GM12865 (cell line): ENCODE data around the gene HABP4.

Experiments used
- DNase-seq: peaks from one replicate; pipeline ENCODE4 v3.0.0; 2010; ENCODE audit warnings: low read depth
- H3K4me3 ChIP-seq: 2 replicates; pipeline ENCODE4 v1.5.1; 2011; ENCODE audit warnings: mild to moderate bottlenecking, low read depth, low read length, control low read depth
- CTCF ChIP-seq: IDR thresholded peaks from 2 replicates; pipeline ENCODE4 v1.5.1; 2011; ENCODE audit warnings: low read length, control low read depth, low read depth, inconsistent platforms; ENCODE audit not compliant: insufficient read depth; ENCODE audit errors: missing control alignments

HABP4 gene

GRCh38 chr9:96496368-96497116, 46.6 kb downstream of the HABP4 start:
- no peak for DNase-seq
- TF ChIP-seq CTCF = no peak
- no peak overlapping the region for H3K4me3 ChIP-seq

DNA sequence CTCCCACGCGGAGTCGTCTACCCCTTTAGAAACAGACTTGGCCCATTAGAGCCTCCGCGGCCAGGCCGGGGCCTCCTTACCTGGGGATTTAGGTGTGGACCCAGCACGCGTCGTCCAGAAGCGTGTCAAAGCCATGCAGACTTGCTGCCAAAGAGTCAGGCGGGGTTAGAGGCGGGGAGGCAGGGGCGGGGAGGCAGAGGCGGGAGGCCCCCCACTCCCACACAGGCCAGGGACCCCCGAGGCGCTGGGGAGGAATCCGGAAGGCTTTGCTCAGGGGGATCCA, 47.1 kb downstream of the HABP4 start:
- no peak for TF ChIP-seq CTCF
- no peak overlapping the region for H3K4me3 ChIP-seq
- no peak for DNase-seq

DNA sequence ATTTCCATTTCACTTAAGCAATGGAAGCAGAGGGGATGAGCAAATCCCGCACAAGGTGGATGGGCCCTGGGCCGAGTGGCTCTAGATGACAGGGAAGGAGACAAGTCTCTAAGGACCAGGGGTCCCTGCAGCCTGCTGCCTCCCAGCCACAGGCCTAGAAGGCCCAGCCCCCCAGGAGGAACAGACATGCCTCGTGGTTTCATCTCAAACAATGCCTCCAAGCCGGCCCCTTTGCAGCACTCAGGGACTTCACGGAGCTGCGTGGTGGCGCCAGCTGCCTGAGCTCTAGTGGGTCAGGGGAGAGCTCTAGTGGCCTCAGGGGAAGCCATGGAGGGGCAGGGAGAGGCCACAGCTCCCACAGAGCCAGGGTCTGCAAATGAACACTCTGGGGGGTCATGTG, 48.8 kb downstream of the HABP4 start:
- no peak overlapping the region for H3K4me3 ChIP-seq
- DNase-seq = no peak
- no peak for TF ChIP-seq CTCF

GRCh38 chr9:96499257-96499656, 49.3 kb downstream of the HABP4 start:
- no peak for DNase-seq
- no peak for TF ChIP-seq CTCF
- no peak overlapping the region for H3K4me3 ChIP-seq

DNA sequence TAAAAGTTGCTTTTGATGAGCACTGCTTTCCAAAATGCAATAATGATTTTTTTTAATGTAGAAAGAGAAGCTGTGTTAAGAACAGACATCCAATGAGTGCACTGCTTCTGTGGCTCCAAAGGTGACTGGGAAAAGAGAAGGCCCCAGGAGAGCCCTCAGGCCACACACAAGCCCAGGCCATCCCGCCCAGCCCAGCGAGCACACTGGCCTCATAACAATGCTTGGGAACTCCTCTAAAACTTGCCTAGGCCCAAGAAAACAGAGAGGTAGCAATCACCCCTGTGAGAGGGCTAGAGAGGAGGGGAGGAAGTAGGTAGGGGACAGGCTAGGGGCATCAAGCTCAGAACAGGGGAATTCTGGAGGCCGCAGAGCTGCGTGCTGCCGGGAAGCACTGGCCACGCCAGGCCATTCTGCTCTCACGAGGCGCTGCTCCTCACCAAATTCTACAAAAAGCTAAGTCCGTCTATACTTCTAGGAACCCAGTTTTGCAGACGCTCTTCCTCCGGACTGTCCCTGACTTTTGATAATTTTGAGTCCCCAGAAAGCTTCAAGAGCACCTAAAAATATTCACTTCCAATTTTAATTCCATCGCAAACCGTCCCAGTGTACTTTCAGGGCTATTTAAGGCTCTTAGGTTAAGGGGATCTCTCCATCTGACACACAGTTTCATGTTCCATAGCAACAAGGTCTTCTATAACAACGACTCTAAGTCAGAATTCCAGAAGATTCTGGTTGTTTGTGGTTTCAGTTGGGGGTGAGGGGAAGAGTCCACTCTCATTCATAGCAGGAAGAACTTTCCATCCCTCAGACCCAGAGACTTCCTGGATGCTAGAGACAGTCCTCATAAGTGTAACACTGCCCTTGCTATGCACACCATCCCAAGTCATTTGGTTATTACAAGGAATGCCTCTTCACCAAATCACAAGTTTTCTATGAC, 51.0 kb downstream of the HABP4 start:
- no peak for TF ChIP-seq CTCF
- no peak overlapping the region for H3K4me3 ChIP-seq
- no peak for DNase-seq

GRCh38 chr9:96501633-96502538, 51.9 kb downstream of the HABP4 start:
- no peak for DNase-seq
- H3K4me3 ChIP-seq = no peak overlapping the region
- TF ChIP-seq CTCF = no peak
